GM21786 (cell line): Measurements from ENCODE around the gene ADORA1.

Experiments
- ATAC-seq: cut with Tn5 transposase; IDR thresholded peaks from one replicate; pipeline ENCODE4 v1.9.1; 2021; ENCODE audit not compliant: unreplicated experiment

The ADORA1 gene

DNA sequence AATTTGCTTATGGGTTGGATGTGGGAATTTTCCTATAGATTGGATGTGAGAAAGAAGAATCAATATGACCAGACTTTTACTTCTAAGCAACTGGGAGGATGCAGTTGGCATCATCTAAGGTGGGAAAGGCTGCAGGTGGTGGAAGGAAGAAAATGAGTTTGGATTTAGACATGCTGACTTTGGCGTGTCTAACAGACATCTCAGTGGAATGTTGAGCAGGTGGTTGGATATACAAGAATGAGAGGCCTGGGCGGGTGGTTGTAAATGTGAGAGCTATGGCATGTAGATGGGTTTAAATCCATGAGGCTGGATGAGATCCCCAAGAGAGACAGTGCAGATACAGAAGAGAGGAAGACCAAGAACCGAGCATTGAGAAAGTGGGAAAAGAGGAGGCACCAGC, 10.5 kb downstream of the ADORA1 start:
- ATAC-seq = no peak

GRCh38 chr1:203139976-203140475, 12.5 kb downstream of the ADORA1 start:
- no peak for ATAC-seq

- ATAC-seq = no peak
These were observed 13.4 kb downstream of the ADORA1 start for GRCh38 chr1:203140743-203141520.

DNA sequence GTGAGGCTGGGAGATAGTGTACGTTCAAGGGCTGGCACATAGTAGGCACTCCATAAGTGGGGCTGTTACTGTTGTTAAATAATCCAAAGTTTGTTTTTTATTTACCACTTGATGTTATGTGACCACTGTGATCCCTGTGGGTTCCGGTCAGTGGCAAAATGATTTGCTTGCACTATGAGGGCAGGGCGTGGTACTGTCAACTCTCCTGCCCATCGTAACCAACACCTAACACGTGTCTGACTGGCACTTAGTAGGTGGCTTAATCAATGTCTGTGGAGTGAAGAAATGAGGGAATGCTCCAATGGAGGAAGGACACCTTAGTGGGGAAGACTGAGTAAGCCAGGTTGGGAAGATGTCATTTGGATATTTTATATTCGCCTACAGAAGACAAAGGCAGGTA, 14.6 kb downstream of the ADORA1 start:
- no peak for ATAC-seq

GRCh38 chr1:203142684-203143408, 15.3 kb downstream of the ADORA1 start:
- no peak for ATAC-seq

GRCh38 chr1:203143641-203144040, 16.1 kb downstream of the ADORA1 start:
- ATAC-seq = no peak

GRCh38 chr1:203144661-203145060, 17.1 kb downstream of the ADORA1 start:
- no peak for ATAC-seq

GRCh38 chr1:203145321-203146041, 18.0 kb downstream of the ADORA1 start:
- no peak for ATAC-seq

DNA sequence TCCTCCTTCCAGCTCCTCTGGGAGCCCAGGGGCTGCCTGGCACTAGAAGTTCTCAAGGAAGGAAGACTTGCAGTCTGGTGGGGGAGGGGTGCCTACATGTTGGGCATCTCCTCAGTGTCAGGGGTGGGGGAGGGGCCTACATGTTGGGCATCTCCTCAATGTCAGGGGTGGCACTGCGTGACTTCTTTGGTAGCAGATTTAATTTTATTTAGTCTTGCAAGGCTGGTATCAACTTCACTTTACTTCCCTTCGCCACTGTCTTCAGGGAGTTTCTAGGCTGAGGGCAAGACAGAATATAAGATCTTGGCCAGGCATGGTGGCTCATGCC, 18.5 kb downstream of the ADORA1 start:
- no peak for ATAC-seq

DNA sequence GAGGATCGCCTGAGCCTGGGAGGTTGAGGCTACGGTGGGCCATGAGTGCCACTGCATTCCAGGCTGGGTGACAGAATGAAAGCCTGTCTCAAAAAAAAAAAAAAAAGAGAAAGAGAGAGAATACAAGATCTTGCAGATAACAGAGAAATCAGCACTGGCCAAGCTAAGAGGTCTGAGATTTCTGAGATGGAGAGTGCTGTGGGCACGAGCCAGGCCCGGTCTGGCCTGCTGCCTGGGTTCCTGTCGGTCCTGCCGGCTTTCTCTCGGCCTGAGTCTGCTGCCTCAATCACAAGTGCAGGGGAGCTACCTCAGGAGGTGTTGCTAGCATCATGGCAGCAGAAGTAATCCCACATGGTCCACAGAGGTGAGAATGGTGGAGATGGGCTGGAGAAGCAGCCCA, 19.0 kb downstream of the ADORA1 start:
- ATAC-seq = no peak

GRCh38 chr1:203147376-203147775, 19.9 kb downstream of the ADORA1 start:
- ATAC-seq = no peak

DNA sequence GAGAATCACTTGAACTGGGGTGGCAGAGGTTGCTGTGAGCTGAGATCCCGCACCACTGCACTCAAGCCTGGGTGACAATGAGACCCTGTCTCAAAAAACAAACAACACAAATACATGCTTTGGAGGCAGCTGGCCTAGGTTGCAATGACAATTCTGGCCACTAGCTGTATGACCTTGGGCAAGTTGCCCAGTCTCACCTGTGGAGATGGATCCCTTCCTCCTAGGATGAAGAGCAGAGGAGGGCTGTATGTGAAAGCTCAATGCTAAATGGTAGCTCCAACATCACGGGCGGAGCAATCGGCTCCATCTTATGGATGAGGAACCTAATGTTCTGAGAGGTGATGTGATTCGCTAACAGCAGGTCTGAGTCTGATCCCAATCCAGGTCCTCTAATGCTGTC, 20.6 kb downstream of the ADORA1 start:
- no peak for ATAC-seq

DNA sequence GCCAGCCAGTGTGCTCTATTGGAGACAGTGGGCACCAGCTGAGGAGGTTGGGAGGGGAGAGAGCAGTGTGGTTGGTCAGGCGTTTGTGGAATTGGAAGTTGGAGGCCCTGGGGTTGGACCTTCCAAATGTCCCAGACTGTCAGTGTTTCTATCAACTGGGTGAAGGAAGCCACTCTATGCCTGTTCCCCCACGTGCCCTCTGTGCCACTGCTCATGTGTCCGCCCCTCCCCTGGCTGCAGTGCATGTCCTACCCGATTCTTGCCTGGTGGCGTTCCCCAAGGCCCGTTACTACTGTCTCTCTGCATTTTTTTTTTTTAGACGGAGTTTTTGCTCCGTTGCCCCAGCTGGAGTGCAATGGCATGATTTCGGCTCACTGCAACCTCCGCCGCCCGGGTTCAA, 21.1 kb downstream of the ADORA1 start:
- no peak for ATAC-seq

- ATAC-seq = no peak
These were observed 21.8 kb downstream of the ADORA1 start for GRCh38 chr1:203149188-203149840.

DNA sequence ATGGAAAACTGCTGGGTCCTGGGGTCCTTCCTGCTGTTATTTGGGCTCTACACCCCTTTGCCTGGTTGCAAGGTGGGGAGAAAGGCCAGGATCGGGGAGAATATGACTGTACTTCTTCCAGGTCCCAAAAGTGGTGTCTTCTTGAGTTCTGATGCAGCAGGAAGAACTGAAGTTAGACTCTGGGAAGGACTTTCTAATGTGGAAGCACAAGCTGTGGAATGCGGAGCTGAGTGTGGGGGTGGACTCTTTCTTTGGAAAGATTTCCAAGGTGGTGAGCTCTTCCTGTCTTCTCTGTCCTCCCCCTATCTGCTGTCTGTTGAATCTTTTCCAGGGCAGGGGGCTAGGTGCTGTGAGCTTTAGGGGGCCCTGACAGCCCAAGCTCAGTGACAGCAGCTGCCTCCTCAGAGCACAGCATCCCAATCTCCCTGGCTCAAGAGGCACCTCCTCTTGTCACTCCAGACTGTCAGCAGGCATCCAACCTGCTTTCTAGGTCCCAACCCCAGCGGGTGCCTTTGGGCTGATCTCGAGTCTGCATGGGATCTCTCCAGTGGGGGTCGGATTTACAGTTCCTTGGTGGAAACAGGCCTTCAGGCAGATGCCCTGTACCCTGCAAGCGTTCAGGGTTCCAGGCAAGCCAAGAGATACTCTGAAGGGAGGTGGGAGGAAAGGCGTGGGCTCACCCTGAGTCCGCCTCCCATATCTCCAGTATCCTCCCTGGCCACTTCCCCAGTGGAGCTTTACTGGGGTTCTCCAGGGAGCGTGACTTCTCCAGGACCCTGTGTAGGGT, 23.2 kb downstream of the ADORA1 start:
- no peak for ATAC-seq

- ATAC-seq = no peak
These were observed 24.0 kb downstream of the ADORA1 start for GRCh38 chr1:203151362-203152157.

DNA sequence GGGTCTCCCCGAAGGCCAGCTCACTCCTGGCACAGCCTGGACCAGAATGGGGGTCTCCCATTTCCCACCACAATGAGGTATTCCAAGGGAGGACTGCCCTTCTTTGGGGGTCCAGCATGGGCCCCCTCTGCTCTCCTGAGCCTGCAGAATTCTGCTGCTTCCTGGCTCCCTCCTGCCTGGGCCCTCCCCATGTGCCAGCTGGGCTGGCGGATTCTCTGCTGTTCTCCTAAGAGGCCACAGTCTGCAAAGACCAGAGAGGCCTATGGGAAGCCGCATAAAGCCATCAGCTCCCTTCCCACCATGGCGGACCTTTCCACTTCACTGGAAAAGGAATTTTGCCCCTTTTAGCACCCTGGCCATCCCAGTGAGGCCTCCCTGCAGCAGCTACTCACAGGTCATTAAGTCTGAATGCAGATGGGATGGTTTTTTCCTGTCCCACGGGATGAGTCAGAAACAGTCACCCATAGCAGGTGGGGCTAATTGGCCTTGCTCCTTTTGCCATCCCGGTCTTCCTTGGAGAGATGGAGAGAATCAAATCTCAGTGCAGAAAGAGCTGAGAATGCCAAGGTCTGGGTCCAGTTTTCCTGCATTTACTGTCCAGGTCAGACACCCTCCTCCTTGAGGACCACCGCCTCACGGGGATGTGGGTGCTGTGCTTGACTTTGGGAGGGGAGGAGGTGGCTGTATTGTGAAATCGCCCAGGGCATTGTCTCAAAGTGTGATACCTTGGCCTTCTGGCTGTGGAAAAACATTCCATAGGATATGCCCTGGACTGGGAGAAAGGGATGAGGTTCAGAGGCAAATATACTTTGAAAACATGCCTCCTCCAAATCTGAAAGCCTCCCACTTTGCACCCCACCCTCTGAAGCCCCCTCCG, 24.9 kb downstream of the ADORA1 start:
- ATAC-seq = no peak

DNA sequence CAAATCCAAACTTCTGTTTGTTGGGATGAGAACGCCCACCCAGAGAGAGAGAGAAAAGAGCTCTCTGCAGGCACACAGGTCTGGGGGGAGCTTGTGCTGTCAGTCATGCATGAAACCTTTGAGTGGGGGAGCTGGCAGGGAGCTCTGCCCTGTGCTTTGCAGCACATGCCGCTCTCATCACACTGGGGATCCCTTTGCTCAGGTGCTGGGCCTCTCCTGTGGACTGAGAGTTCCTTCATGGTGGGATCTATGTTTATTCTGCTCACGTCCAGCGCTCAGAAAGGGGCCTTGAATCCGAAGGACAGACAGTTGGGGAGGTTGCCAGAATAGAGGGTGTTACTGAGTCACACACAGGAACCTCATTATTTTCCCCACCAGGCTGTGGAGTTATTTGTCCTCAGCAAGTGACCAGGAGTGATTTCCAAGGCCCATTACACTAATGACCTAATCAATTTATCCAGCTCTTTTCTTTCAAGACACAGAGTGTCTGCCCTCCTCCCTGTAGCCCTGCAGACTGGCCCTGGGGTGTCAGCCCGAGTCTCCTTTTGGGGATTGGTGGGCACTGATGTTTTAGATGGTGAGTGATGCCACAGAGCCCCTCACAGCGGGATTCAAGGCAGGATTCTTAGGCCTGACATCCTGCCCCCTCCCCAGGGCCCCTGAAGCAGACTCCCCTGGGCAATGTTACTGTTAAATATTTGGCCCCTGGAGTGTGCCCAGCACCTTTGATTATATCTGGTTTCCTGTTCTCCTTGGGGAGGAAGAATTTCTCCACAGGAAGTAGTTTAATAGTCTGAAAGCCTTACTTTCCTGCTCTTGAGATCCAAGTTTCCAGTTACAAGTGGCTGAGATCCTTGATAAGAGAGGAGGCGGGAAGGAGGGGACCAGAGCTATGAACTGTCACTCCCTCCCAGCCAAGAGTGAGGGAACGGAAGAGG, 25.8 kb downstream of the ADORA1 start:
- ATAC-seq = no peak
